LNCaP clone FGC (cell line): Measurements from ENCODE around the gene LRP5.

ENCODE experiments used
- DNase-seq: peaks from one replicate; pipeline ENCODE4 v3.0.0-alpha.2; 2011; ENCODE audit warnings: low read depth
- H3K4me3 ChIP-seq: 2 replicates; pipeline ENCODE4 v1.5.1; 2011; ENCODE audit warnings: mild to moderate bottlenecking, low read depth, low read length, control low read depth
- CTCF ChIP-seq: IDR thresholded peaks from 2 replicates; pipeline ENCODE4 v1.5.1; 2012; ENCODE audit warnings: mild to moderate bottlenecking; ENCODE audit not compliant: control insufficient read depth, insufficient read depth; ENCODE audit errors: extremely low read depth

The LRP5 gene

DNA sequence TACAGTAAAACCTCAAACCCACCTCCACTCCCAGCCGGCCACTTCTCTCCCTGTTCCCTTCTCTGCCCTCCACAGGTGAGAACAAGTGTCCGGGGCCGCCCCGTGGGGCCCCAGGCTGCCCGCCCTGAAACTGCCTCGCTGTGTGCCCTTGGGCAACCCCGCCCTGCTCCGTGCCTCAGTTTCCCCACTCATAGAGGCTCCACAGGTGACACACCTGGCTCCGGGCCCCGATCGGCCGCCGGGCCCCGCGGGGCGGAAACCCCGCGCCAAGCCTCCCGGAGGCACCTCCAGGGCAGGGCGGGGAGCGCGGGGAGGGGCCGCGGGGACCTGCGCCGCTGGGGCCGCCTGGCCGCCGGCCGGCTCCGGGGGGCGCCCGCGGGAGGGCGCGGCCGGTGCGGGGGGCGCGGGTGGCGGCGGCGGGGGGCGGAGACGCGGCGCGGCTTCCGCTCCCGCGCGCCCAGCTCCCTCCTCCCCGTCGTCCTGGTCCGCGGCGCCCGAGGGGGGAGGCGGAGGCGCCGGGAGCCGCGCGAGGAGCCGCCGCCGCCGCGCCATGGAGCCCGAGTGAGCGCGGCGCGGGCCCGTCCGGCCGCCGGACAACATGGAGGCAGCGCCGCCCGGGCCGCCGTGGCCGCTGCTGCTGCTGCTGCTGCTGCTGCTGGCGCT is at the start of gene LRP5:
Gene LRP5, plus strand, starts transcription at position 475 of the 663 bp plus-strand sequence. Its CDS starts 124 bp downstream, at position 599.
- no peak for TF ChIP-seq CTCF
- no peak for DNase-seq
- H3K4me3 ChIP-seq: peak within 1 kb of the TSS; percentile 74

- no peak overlapping the region for H3K4me3 ChIP-seq
- no peak for TF ChIP-seq CTCF
- no peak for DNase-seq
Measured at GRCh38 chr11:68263444-68264035, 48.9 kb upstream of the LRP5 start.

- H3K4me3 ChIP-seq: no peak overlapping the region
- DNase-seq: no peak
- TF ChIP-seq CTCF: no peak
Measured at GRCh38 chr11:68264244-68264643, 48.1 kb upstream of the LRP5 start.

DNA sequence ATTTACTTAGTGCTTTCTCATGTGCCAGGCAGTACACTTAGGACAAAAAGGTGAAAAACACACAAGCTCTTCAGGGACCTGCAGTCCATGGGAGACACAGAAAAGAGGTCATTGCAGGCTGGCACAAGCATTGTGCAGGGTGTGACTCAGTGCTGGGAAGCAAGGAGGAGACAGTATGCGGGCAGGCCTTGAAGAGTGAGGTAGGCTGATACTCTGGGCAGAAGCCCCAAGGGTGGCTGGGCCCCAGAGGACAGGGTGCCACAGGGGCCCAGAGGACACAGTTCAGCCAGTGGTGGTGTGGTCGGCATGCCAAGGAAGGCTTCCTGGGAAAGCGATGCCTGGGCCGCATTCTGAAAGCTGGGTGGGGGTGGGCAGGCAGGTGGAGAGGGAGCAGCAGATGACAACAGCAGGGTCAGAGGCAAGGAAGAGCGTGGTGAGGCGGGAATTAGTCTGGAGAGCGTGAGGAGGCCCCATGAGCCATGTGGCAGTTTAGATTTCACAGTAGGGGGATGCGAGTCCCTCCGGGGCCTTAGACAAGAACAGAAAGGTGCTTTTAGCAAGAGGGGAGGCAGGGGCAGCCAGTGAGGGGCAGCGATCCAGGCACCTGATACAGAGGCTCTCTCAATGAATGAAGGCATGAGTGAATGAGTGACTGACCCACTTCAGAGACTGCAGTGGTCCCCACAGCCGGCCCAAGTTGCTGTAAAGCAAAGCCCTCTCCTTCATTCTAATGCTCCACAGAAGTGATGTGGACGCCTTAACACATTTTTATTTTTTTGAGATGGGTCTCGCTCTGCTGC is 47.5 kb upstream of the LRP5 start:
- H3K4me3 ChIP-seq: no peak overlapping the region
- DNase-seq: no peak
- TF ChIP-seq CTCF: no peak

DNA sequence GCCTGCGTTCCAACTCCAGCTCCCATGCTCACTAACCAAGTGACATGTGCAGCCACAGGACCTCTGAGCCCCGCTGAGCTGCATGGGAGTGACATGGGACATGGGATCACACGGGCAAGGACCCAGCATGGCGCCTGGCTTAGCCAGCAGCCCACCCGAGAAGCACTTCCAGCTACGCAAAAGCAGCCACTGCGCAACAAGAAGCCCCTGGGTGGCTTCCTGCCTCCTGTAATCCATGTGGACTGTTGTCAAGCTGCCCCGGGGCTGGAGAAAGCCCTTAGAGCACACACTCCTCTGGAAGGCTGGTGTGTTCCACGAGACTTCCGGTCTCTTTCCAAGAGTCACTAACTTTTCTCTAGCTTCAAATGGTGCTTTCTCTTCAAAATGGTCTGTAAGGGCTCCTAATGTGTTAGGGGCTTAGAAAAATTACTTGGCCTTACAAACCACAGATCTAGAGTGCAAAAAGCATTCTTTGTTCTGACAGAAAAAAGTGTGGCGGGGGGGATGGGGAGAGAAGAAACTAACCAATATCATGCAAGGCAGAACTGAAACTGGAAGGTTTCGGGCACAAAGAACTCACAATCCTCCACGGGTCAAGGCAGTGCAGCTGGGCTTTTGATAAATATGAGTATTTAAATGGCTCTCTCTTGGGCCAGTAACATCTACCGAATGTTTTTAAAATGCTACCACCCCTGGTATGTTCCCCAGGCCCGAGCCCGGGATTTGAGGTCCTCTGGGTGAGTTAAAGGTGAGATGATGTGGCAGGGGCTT is 46.1 kb upstream of the LRP5 start:
- TF ChIP-seq CTCF: no peak
- no peak overlapping the region for H3K4me3 ChIP-seq
- DNase-seq: no peak

DNA sequence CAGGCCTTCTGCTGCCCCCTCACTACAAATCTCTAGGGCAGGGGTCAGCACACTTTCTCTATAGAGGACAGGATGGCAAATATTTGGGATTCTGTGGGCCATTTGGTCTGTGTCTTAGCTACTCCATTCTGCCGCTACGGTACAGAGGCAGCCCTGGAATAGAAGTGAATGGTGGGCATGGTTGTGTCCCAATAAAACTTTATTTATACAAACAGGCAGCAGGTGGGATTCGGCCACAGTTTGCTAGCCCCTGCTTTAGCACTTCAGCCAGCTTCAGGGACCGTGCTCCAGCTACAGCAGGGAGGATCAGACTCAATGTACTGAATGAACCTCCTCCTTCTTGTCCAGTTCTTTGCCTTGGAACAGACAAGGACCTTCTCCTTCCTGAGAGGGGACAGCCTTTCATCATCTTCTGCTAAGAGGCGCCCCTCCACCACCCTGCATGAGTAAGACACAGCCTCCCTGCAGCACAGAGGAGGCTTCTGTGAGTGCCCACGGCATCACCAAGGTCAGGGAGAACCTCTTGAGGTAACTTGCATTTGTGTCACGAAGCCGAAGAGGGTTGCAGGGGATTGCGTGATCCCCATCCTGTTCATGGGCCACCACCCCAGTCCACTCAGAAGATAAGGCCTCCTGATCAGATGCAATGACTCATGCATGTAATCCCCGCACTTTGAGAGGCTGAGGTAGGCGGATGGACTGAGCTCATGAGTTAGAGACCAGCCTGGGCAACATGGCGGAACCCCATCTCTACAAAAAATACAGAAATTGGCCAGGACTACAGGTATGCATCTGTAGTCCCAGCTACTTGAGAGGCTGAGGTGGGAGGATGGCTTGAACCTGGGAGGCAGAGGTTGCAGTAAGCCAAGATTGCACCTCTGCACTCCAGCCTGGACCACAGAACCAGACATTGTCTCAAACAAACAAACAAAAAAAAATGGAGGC is 45.2 kb upstream of the LRP5 start:
- no peak for TF ChIP-seq CTCF
- no peak for DNase-seq
- no peak overlapping the region for H3K4me3 ChIP-seq
